HG03095 (cell line): ENCODE data around the gene GRID1.

ENCODE experiments used
- ATAC-seq: cut with Tn5 transposase; IDR thresholded peaks from one replicate; pipeline ENCODE4 v1.9.1; 2021; ENCODE audit warnings: moderate library complexity; ENCODE audit not compliant: unreplicated experiment

Gene GRID1

GRCh38 chr10:85920311-85920710 is 446.3 kb downstream of the GRID1 start:
- no peak for ATAC-seq

GRCh38 chr10:85919491-85920021 is 447.0 kb downstream of the GRID1 start:
- no peak for ATAC-seq

DNA sequence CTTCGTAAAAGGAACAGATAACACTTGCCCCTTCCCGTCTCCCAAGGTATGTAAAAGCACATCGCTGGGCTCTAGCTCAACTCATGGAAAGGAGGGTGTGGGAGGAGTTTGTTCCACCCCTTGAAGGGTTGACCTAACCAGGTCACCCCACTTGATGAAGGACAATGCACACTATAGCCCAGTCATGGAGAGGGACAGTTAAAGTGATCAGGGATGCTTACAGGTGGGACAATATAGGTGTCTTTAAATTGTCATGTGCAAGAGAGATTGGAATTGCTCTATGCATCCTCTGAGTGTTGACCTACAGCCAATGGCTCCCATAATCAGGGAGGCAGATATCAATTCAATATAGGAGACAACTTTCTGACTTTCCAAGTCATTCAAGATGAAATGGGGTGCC is 448.2 kb downstream of the GRID1 start:
- ATAC-seq, result no peak

DNA sequence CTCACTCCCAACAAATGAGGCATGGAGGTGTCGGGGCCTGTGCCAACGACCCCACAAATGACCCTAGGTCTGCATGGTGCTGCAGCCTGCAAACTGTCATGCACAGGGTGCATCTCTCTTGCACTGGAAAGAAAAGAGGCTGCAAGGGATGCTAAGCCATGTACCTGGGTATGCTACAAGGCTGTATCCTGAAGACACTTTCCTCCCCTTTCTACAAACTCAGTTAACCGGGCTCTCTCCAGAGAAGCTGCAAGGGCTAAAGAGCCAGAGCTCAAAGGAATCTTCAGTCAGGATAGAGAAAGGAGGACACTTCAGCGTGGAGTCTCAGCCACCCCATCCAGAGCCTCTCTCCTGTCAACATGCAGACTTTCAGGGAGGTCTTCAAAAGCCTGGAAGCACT is 449.0 kb downstream of the GRID1 start:
- no peak for ATAC-seq

GRCh38 chr10:85916994-85917573 is 449.5 kb downstream of the GRID1 start:
- ATAC-seq, result no peak

DNA sequence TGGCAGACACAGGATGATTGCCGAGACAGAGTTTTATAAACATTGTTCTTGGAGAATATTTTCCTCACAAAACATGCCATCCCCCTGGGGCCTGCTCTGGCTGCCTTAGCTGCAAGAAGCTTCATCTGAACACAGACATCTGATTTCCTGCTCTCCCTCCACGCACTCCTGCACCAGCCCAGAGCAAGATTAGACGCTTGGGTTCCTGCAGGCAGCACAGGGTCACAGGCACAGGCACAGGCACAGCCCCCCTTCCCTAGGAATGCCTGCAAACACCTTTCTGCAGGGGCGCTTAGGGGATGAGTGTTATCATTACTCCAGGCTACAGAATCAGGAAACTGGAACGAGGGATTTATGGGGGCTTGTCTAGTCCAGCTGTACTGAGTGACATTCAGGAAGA is 450.3 kb downstream of the GRID1 start:
- ATAC-seq, result no peak

DNA sequence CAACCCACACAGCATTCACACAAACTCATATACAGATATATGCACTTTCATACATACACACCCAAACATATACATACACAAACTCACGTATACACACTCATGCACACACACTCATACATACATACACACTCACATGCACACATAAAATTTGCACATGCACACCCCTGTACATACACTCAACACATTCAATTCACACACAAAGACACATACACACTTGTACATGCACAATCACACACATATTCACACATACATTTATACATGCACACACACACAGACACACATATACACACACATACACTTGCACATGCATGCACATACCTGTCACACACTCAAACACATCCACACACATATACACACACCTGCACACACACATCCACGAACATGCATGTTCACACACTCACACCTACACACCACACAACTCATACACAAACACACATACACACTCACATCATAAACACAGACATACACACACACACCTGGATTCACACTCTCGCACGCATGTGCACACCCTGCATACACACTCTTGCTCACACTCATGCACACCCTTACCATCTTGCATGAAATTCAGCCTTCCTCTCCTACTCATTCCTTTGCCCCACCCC is 451.2 kb downstream of the GRID1 start:
- ATAC-seq, result no peak

GRCh38 chr10:85914720-85915119 is 451.9 kb downstream of the GRID1 start:
- ATAC-seq, result no peak

DNA sequence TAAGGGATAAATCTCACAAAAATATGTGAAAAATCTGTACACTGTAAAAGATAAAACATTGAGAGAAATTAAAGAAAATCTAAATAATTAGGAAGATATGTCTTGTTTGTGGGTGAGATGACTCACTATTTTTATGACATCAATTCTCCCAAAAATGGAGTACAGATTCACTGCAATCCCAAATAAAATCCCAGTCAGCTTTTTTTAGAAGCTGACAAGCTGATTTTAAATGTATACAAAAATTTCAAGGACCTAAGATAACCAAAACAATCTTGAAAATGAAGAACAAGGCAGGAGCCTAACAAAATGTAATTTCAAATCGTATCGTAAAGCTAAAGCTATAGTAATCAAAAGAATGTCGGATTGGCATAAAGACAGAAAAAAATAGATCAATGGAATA is 458.1 kb downstream of the GRID1 start:
- no peak for ATAC-seq

GRCh38 chr10:85902051-85902450 is 464.5 kb downstream of the GRID1 start:
- no peak for ATAC-seq

- no peak for ATAC-seq
Measured at GRCh38 chr10:85901599-85901998, 465.0 kb downstream of the GRID1 start.

- ATAC-seq, result no peak
Measured at GRCh38 chr10:85900487-85900886, 466.1 kb downstream of the GRID1 start.

GRCh38 chr10:85900061-85900460 is 466.5 kb downstream of the GRID1 start:
- ATAC-seq, result no peak

DNA sequence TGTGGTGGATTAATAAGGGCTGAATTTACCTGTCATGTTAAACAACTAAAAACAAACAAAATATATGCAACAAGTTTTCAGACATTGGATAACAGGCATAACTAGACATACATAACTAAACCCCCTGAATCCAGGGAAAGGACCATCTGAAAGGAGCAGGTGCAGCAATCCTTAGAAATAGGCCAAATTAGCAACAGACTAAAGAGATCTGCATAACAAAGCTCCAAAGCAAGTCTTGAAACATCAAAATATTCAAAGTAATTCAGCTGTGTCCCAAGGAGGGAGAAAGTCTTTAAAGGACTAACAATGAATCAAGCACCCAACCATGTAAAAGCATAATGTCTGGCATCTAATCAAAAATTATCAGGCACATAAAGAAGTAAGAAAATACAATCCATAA is 475.1 kb downstream of the GRID1 start:
- ATAC-seq, result no peak

DNA sequence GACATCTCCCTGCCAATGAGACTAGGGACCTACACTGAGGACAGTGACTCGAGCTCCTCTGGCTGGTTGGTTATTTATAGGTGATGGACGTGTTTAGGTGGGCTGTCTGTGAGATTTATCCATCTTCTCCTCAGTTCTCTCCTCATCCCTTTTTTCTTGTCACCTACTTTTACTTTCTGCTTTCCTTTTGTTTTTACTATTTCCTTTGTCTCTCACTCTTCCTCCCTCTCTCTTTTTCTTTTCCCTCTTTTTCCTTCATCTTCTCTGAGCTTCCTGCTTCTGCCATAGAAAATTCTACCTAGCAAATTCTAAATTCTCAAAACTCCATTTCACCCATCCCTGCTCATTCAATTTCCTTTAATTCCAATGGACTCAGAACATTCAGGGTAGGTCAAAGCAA is 478.0 kb downstream of the GRID1 start:
- no peak for ATAC-seq

GRCh38 chr10:85888004-85888403 is 478.6 kb downstream of the GRID1 start:
- ATAC-seq, result no peak

- ATAC-seq, result no peak
Measured at GRCh38 chr10:85874208-85874607, 492.4 kb downstream of the GRID1 start.

- ATAC-seq, result no peak
Measured at GRCh38 chr10:85873063-85873462, 493.5 kb downstream of the GRID1 start.

DNA sequence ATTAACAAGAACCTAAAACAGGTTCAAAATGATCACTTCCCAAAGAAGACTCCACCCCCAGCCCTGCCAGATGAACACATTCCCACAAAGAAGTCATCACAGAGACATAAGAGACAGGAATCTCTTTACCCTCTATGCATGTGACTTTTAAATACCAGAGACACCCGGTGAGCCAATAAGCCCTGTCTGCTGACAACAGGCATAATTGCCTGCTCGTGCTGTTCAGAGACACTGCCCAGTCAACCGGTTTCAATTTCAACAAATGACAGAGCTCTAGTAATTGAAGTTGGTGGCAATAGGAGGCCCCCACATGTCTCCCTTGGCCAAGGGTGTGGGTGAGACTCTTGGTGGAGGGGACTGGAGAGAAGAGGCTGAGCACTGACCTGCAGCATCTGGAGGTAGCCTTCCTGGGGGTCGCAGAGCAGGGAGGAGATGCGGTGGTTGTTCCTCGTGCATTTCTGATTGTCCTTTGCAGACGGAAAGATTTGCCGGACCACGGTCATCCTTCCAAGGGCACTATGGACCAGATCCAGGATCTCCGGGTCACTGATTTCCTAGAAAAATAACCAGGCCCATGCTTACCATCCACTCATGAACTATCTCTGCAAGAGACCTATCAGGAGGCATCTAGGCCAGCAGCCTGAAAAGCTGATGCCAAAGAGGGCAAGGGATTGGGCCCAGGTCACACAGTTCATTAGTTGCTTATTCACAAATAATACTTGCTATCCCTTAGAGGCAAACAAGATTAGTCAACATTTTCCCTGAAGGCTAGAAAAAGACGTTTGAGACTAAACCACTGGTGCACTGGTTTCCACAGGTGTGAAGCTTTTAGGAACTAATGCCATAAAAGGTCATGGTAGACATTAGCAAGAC is 497.7 kb downstream of the GRID1 start:
- no peak for ATAC-seq

DNA sequence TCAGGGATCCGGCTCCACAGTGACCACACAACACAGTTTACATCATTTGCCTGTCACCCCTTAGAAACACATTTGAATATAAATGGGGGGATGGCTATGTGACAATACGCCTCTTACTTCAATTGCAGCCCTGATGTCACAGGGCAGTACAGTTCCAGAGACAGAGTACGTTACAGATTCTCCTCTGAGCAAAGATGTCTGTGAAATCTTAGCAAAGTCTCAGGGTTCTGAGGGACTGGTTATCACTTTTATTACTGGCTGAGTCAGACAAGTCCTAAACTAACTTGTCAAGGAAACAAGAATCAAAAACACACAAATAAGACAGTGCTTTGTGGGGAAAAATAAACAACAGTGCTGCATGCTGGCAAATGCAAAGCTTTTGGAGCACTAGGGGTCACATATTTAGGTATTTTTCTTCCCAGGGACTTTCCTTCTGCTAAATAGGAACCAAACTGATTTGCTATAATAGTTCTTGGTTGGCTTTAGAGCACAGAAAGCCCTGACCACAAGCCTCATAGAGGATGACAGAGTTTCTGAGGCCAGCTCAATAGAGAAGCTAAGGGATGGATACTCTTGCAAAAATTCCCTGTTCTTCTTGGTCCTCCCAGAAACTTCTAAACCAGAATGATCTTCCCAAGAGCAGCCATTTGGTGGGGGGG is 501.6 kb downstream of the GRID1 start:
- ATAC-seq, result no peak

DNA sequence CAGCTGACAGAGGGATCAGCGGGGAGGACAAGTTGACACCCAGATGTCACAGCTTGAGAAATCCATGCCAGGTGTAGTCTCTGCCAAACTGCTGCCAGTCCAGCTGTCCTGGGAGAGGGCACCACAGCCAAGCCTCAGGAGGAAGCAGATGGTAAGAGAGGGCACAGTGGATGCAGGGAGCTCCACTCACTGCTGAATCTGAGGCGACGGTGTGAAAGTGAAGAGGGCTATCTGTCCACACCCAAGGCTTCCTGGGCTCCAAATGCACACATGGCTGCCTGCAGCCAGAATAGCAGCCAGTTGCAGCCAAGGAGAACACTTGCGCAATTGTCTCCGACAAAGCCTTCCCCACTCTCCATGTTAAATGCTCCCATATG is 502.4 kb downstream of the GRID1 start:
- no peak for ATAC-seq
